Mesodermal cell (in vitro differentiated cells): ENCODE measurements around the gene IL36B.

ENCODE experiments used
- H3K27ac ChIP-seq: 2 replicates; pipeline ENCODE4 v1.7.0; 2013; ENCODE audit warnings: mild to moderate bottlenecking, low read depth, low read length, moderate library complexity; ENCODE audit not compliant: severe bottlenecking
- H3K36me3 ChIP-seq: 2 replicates; pipeline ENCODE4 v1.7.1; 2013; ENCODE audit warnings: mild to moderate bottlenecking, low read length, moderate library complexity; ENCODE audit not compliant: control insufficient read depth, insufficient read depth
- H3K4me1 ChIP-seq: one replicate; pipeline ENCODE4 v1.7.1; 2013; ENCODE audit warnings: mild to moderate bottlenecking, low read length; ENCODE audit not compliant: insufficient read depth, control insufficient read depth, poor library complexity, severe bottlenecking
- H3K4me3 ChIP-seq: 2 replicates; pipeline ENCODE4 v1.7.0; 2013; ENCODE audit warnings: low read length, control low read depth, mild to moderate bottlenecking; ENCODE audit not compliant: insufficient read depth, poor library complexity, severe bottlenecking; ENCODE audit errors: extremely low read depth
- H3K9me3 ChIP-seq: 2 replicates; pipeline ENCODE4 v1.7.1; 2013; ENCODE audit warnings: mild to moderate bottlenecking, low read length, moderate library complexity; ENCODE audit not compliant: control insufficient read depth
- WGBS, 2 experiments: methylation state at CpG; one replicate each; pipeline ENCODE4 v1.1.5; 2013; ENCODE audit warnings: missing lambda C conversion rate in 2 of 2; ENCODE audit not compliant: insufficient coverage in 2 of 2; 5-methylcytosine and 5-hydroxymethylcytosine counted together

The IL36B gene

DNA sequence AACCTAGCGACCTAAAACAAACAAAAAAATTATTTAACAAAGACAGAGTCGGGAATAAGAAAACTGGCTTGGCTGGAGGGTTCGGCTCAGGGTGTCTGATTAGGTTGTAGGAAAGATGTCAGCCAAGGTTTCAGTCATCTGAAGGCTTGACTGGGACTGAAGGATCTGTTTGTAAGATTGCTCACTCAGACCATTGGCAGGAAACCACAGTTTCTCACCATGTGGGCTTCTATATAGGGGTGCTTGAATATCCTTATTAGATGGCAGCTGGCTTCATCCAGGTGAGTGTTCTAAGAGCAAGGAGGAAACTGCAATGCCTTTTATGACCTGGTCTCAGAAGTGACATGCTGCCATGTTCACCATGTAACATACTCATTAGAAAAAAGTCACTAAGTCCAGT is 999 bp upstream of the IL36B start:
- H3K9me3 ChIP-seq, result peaks cover 12% of the 10 kb centered on the region
- no peaks in the 10 kb centered on the region for H3K4me1 ChIP-seq
- WGBS, 2 experiments, result 75 to 100% methylated on average over 1 of the region's 3 CpGs
- no peaks in the 10 kb centered on the region for H3K36me3 ChIP-seq
- no peak overlapping the region for H3K4me3 ChIP-seq
- no peak overlapping the region for H3K27ac ChIP-seq

DNA sequence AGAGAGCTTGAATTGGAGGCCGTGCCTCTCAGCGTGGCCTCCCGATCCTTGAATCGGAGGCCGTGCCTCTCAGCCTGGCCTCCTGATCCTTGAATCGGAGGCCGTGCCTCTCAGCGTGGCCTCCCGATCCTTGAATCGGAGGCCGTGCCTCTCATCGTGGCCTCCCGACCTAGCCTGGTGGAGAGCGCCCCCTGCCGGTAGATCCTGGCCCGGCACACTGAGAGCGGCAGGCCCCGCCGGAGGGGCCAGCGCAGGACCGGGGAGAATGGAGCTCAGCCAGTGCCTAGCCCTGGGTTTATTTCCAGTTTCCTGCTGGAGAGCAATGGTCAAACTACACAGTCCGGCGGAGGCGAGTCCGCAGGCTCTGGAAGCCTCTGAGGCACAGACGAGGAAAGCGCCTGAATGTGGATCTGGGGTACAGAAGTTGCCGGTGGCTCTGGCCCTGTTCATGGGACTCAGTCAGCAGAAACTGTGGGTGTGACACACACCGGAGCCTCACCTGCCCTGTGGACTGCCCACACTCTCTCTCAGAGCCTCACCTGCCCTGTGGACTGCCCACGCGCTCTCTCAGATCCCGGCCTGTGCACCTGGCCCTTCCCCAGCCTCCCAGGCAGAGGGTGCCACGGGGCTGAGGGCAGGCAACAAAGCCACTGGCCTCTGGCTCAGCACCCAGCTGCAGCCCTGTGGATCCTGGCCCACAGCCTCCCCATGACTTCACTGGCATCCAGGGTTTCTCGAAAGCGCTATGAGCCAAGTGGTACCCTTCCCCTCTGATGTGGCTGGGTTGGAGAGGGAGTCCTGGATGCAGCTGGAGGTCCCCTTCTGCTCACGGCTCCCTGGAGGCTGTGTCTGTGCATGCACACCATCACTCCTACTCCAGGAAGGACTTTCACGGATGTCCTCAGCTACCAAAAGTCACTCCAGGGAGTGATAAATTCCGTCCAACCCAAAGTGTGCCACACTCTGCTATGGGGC is 1.5 kb downstream of the IL36B start:
- H3K4me1 ChIP-seq, result no peaks in the 10 kb centered on the region
- H3K36me3 ChIP-seq, result no peaks in the 10 kb centered on the region
- H3K4me3 ChIP-seq, result no peak overlapping the region
- WGBS, 2 experiments, result 90 to 92% methylated on average over 34 to 36 of the region's 38 CpGs
- peaks cover 12% of the 10 kb centered on the region for H3K9me3 ChIP-seq
- no peak overlapping the region for H3K27ac ChIP-seq

DNA sequence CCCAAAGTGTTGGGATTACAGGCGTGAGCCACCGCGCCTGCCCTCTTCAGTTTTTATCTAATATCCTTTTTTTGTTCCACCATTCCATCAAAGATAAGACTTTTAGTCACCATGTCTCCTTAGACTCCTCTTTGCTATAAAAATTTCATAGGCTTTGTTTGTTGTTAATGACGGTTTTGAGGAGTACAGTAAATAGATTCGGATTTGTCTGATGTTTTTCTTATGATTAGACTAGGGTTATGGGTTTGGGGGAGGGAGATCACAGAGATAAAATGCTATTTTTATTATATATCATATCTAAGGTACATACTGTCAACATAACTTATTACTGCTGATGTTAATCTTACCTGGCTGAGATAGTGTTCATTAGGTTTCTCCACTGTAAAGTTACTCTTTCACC is 6.2 kb downstream of the IL36B start:
- Histone ChIP-seq H3K9me3 (no peaks in the 10 kb centered on the region), H3K4me1 (no peaks in the 10 kb centered on the region), H3K27ac (no peak overlapping the region), H3K4me3 (no peak overlapping the region), H3K36me3 (no peaks in the 10 kb centered on the region)
- WGBS, 2 experiments, result 94 to 95% methylated on average over 3 of the region's 5 CpGs

DNA sequence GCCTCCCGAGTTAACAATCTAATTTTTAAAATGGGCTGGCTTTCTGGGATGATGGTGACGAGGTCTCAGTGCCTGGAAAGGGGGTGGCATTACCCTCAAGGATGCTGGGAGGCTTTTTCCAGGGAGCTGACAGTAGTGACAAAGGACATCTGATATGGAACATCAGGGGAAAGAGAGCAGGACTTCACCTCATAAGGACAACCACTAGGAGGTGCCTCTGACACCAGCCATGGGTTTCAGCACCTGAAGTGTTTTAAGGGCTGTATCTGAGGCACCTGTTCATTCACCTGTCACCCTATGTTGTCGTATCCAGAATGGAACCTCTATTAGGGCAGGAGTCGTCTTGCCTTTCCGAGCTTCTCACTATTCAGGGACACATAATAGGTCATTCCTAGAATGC is 10.8 kb downstream of the IL36B start:
- 63 to 72% methylated on average over 3 of the region's 5 CpGs for WGBS, 2 experiments
- H3K4me1 ChIP-seq, result no peaks in the 10 kb centered on the region
- no peaks in the 10 kb centered on the region for H3K9me3 ChIP-seq
- H3K36me3 ChIP-seq, result no peaks in the 10 kb centered on the region
- H3K4me3 ChIP-seq, result no peak overlapping the region
- no peak overlapping the region for H3K27ac ChIP-seq

DNA sequence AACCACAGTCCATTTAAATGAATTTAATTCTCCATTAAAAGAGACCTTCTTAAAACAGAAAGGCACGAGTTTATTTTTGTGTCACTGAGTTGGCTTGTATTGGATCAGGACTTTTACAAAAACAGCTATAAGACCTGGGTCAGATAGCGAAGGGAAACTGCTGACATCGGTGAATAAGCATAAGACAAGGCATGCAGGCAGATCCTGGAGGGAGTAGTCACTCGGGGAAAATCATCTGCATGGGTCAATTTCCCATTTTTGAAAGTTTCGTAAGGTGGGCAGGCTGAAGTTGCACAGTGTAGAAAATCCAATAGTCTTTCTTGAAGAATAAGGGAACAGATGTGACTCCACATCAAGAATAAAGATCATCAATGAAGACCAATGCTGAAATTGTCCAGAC is 12.9 kb downstream of the IL36B start:
- H3K27ac ChIP-seq, result no peak overlapping the region
- H3K36me3 ChIP-seq, result no peaks in the 10 kb centered on the region
- 51 to 56% methylated on average over 4 to 5 of the region's 5 CpGs for WGBS, 2 experiments
- H3K4me1 ChIP-seq, result no peaks in the 10 kb centered on the region
- H3K4me3 ChIP-seq, result no peak overlapping the region
- no peaks in the 10 kb centered on the region for H3K9me3 ChIP-seq

DNA sequence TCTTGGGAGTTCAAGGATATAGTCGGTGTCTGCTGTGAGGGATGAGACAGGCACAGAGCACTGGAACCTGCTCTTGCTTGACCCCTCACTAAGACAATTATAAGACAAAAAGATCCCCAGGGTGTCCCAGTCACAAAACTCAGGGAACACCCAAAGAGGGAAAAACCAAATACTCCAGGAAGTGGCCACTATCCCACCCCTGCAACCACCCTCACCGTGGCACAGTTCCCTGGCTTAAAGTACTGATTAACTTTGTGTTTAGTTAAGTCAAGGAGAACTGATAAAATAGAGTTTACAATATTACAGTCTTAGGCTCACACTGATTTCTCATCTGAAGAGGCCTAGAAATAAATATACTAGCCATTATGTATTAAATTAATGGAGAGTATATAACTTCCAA is 13.5 kb downstream of the IL36B start:
- no CpG with 5 or more reads among the region's 2 CpGs for WGBS, 2 experiments
- no peak overlapping the region for H3K4me3 ChIP-seq
- no peaks in the 10 kb centered on the region for H3K36me3 ChIP-seq
- no peaks in the 10 kb centered on the region for H3K9me3 ChIP-seq
- H3K27ac ChIP-seq, result no peak overlapping the region
- no peaks in the 10 kb centered on the region for H3K4me1 ChIP-seq

DNA sequence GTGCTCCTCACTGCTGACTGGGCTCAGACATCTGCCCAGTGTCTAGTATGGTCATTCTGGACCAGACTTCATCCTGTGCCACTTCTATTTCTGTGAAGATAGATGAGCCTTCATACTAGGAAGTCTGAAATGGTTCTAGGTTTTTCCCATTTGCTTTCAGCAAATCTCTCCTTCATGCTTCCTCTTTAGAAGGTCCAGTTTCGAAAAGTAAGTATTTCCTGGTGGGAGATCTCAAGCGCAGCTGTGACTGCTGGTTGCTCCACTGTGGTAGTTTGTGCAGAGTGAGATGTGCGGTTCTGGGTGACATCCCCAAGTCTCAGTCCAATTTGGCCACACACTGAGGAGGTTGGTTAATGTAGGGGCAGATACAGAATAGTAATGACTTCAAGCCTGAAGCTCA is 14.4 kb downstream of the IL36B start:
- Histone ChIP-seq H3K4me1 (no peaks in the 10 kb centered on the region), H3K4me3 (no peak overlapping the region), H3K9me3 (no peaks in the 10 kb centered on the region), H3K36me3 (no peaks in the 10 kb centered on the region), H3K27ac (no peak overlapping the region)
- WGBS, 2 experiments, result 100% methylated on average over 1 of the region's 3 CpGs; no CpG with 5 or more reads in 1 of the 2 experiments

DNA sequence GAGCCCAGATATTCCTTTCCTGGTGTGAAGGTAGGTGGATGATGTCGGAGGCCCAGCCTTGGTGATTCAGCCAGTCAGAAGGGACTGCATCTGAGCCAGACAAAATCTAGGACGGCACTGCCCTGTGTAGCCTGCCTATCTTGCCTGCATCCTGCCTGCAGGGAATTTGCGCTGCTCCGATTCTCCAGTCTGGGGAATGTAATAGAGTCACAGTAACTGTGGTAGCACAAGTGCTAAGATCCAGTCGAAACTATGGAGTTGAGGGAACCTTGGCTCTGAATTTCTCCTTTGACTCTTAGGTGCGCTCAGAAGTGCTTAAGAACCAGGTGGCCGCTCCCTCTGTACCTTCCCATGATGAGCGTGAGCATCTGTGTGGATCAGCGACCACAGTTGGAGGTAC is 15.9 kb downstream of the IL36B start:
- whole genome bisulfite sequencing, 2 experiments, result 94 to 95% methylated on average over 9 of the region's 9 CpGs
- Histone ChIP-seq H3K9me3 (no peaks in the 10 kb centered on the region), H3K4me3 (no peak overlapping the region), H3K27ac (no peak overlapping the region), H3K4me1 (no peaks in the 10 kb centered on the region), H3K36me3 (no peaks in the 10 kb centered on the region)

DNA sequence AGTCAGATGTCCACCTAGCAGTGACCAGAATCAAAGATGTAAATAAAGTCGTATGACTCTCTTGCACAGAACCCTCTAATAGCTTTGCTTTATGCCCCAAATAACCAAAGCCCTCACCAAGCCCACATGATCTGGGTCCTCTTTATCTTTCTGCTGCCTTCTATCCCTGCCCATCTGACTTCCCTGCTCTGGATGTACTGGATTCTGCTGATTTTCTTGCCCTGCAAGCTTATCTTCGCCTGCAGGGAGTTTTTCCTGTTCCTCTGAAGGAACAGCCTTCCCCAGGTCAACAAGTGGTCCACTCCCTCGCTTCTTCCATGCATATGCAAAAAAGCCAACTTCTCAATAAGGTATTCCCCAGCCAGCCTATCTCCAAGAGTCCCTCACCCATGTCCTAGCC is 18.7 kb downstream of the IL36B start:
- no peaks in the 10 kb centered on the region for H3K36me3 ChIP-seq
- no peak overlapping the region for H3K27ac ChIP-seq
- no peaks in the 10 kb centered on the region for H3K9me3 ChIP-seq
- no peaks in the 10 kb centered on the region for H3K4me1 ChIP-seq
- 86 to 100% methylated on average over 1 to 3 of the region's 3 CpGs for WGBS, 2 experiments
- no peak overlapping the region for H3K4me3 ChIP-seq

DNA sequence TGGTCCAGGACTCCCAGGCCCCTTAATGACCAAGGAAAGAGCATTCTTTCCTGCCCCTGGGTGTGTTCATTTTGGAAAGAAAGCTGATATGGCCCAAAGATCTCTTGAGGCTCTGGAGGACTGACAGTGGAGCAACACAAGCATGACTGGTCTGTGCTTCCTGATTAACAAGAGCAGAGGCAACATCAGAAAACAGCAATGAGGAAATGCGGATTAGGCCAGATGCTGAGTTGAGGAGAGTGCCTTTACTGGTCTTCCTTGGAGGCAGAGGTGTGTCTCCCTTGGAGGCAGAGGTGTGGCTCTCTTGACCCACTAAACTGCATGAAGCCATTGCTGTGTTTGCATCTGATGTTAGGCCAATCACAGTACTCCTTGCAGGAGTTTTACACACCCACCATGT is 19.9 kb downstream of the IL36B start:
- no peaks in the 10 kb centered on the region for H3K9me3 ChIP-seq
- no peaks in the 10 kb centered on the region for H3K4me1 ChIP-seq
- no peak overlapping the region for H3K27ac ChIP-seq
- H3K4me3 ChIP-seq, result no peak overlapping the region
- no peaks in the 10 kb centered on the region for H3K36me3 ChIP-seq
- WGBS, 2 experiments, result 100% methylated on average over 1 of the region's 1 CpG; no CpG with 5 or more reads in 1 of the 2 experiments

DNA sequence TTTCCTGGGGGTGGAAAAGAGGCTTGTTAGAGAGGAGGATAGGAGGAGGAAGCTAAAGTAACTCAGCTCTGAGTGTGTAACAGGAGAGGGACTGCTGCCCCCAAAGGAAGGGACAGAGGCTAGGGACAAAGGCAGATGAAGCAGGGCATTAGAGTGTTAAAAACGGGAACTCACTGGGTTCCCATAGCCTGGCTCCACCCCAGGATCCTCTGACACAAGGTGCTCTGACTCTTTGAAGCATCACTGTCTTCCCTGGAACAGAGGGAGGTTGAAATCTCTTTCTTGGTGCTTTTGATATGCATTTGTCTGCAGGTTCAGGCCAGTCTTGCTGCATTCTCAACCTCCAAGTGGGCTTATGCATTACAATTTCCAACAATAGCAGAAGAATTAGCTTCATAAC is 24.6 kb downstream of the IL36B start:
- H3K27ac ChIP-seq, result no peak overlapping the region
- no peaks in the 10 kb centered on the region for H3K9me3 ChIP-seq
- no peaks in the 10 kb centered on the region for H3K4me1 ChIP-seq
- no peak overlapping the region for H3K4me3 ChIP-seq
- 11 to 13% methylated on average over 1 of the region's 1 CpG for WGBS, 2 experiments
- H3K36me3 ChIP-seq, result no peaks in the 10 kb centered on the region
